Ammon's horn (tissue), 1 donor: ENCODE data around the gene ZFYVE28.

Source experiments
- DNase-seq: peaks from one replicate; pipeline ENCODE4 v3.0.0-alpha.2; 2016; ENCODE audit warnings: low spot score

Gene ZFYVE28

GRCh38 chr4:2428496-2429213 is 10.2 kb upstream of the ZFYVE28 start:
- DNase-seq: no peak

GRCh38 chr4:2427383-2428334 is 9.2 kb upstream of the ZFYVE28 start:
- DNase-seq: no peak

DNA sequence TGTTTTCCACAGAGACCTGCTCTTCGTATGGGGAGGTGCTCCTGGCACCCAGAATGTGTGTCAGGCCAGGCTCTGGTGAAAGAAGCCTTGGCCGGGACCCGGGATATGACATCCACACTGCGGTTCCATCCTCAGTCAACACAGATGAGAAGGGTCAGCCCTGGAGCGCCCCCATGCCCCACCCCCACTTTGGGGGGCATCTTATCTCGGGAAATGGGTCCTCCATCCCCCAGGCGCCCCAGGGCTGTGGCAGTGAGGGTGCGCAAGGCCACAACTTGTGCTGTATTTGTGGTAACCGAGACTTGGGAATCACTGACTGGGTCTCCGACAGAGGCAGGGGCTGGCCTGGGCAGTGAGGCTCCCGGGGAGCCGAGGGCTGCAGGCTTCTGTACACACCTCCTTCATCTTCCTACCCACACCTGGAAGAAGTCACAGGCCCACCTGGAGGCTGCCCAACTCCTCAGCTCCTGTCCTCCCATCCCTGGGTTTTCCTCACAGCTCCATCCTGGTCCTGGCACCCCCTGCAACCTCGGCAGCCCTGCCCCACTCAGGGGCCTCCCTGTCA is 8.3 kb upstream of the ZFYVE28 start:
- no peak for DNase-seq

GRCh38 chr4:2426069-2426397 is 7.6 kb upstream of the ZFYVE28 start:
- DNase-seq: no peak

GRCh38 chr4:2425386-2426068 is 7.1 kb upstream of the ZFYVE28 start:
- DNase-seq: no peak

DNA sequence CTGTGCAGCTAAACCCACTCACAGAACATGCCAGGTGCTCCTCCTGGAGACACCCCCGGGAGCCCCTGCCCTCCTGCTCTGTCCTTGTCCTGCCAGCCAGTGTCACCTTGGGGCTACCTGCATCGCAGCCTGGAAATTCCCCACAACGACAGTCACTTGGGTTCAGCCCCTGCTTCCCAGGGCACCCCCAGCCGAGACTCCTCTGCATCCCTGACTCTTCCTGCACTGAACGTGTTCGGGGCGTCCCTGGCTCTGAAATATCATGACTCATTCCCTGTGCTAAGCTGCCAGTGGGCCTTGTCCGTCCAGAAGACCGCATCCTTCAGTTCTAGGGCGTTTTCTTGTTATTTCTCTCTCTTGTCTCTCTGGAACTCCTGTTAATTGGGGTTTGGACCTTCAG is 6.1 kb upstream of the ZFYVE28 start:
- DNase-seq: no peak

- DNase-seq: no peak
These were observed 5.2 kb upstream of the ZFYVE28 start for GRCh38 chr4:2423695-2424094.

GRCh38 chr4:2423066-2423465 is 4.6 kb upstream of the ZFYVE28 start:
- no peak for DNase-seq

DNA sequence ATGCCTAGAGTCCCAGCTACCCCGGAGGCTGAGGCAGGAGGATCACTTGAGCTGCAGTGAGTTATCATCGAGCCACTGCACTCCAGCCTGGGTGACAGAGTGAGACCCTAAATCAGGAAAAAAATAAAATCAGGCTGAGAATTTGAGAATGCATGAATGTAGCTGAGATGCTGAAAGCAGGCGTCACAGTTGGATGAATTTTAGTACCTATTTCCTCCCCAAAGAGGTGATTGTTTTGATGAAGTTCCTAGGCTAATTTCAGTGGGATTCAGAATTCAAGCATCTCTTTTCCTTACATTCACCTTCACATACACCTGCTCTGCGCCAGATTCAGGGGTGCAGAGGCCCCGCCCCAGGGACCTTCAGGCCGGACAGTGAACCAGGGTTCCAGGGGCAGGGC is 3.5 kb upstream of the ZFYVE28 start:
- DNase-seq: no peak

DNA sequence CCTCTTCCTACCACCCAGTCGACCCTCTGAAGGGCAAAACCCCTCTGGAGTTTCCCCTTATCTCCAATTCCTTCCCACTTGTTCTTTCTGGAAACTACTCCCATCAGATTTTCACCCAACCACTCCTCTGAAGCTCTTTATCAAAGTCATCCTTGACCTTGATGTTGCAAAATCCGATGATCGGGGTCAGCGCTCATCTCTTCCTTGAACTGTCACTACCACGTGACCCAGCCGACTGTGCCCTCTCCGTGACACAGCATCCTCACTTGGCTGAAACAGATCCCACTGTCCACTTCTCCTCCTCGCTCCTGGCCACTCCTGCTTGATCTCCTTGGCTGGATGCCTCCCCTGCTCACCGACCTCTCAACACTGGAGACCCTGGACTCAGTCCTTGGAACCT is 1.4 kb upstream of the ZFYVE28 start:
- DNase-seq: no peak

- peak; percentile 97 for DNase-seq
These were observed 466 bp upstream of the ZFYVE28 start, which contains the start of gene CFAP99 for GRCh38 chr4:2418650-2419571. CFAP99 (plus strand) TSS chr4:2418955.

- DNase-seq: no peak
These were observed 1.1 kb downstream of the ZFYVE28 start for GRCh38 chr4:2417226-2417764.

DNA sequence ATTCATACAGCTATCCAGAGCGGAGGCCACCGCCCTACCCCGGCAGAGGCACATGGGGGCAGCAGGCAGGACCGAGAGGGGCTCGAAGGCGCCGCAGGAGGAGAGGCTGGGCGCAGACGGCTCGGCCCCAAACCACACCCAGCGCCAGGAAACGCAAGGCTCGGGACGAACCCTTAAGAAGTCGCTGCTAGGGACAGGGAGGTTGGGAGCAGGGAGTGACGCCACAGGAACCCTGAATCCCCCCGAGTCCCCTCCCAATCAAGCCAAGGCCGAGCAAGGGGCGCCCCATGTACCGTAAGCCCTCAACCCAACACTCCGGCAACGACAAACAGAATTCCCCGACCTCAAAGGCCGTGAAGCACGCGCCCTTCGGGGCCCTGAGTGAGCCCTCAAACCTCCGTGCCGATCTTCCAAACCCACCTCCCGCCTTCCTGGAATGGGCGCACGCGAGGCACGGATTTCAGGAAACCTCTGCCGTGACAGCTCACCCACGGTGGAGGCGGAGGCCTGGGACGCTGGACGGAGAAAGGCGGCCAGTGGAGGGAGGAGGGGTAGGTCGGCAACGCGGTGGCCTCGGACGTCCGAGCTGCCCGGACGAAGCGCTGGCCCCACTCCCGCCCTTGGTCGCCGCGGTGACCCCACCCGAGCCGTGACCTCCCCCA is 1.8 kb downstream of the ZFYVE28 start:
- no peak for DNase-seq

- no peak for DNase-seq
These were observed 2.4 kb downstream of the ZFYVE28 start for GRCh38 chr4:2415881-2416563.

GRCh38 chr4:2415213-2415612 is 3.2 kb downstream of the ZFYVE28 start:
- DNase-seq: no peak

- DNase-seq: no peak
These were observed 4.4 kb downstream of the ZFYVE28 start for GRCh38 chr4:2413821-2414610.

- DNase-seq: peak; percentile 82
These were observed 5.3 kb downstream of the ZFYVE28 start for GRCh38 chr4:2412885-2413716.

DNA sequence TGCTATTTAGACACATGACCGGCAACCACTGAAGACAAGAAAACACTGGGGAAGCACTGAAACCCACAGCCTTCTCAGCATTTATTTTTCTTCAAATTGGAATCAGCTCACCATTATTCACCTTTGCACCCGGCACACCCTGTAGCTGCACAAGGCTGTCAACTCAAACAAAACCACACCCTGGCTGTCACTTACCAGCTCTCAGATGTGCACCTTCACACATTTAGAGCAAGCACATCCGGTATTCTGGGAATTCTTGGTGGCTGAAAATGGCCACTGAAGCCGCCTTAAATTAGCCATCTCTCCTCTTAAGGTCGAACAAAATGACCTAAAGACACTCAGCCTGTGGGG is 5.9 kb downstream of the ZFYVE28 start:
- DNase-seq: no peak
